Activated CD8-positive, alpha-beta memory T cell treated with anti-CD3 and anti-CD28 coated beads, Interleukin-2, amount 50 U/mL, for 1 hour (primary cell): ENCODE measurements around the gene CMTM2.
"Not testable (repeated sequence)": the region's sequence is repeated elsewhere in the genome, so short reads cannot be mapped to it uniquely, and the experiment has no call there.

Source experiments
- DNase-seq: peaks from one replicate; pipeline ENCODE4 v3.0.0-alpha.2; 2020; ENCODE audit errors: extremely low read depth

CMTM2 gene

DNA sequence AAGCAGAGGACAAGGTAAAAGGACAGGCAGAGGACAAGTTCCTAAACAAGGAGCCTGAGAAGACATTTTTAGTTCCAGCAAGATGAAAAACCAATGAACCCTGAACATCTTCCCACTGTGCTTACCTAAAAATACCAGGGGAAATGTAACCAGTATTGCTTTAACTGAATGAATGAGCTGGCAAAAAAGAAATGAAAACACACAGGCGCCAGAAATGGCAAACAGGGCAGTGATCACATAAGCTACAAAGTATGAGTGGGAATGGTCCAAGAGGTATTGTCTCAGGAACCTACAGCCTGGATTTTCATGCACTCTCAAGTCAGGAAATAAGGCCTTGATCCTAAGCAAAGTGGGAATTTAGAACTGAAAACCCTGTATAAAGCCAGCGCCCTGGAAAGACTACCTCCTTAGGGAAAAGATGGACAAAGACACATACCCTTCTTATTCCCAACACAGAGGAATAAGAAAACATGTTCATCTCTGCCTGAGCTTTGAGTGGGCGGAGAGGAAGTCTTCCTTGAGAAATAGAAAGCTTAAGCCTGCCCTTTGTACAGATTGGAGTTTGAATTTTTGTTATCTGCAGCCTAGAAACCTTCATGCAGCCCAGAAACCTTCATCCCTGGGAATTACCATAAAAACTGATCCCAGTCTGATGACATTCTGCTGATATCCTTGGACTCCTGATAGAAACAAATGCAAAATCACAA, 2.1 kb downstream of the CMTM2 start:
- DNase-seq: no peak

DNA sequence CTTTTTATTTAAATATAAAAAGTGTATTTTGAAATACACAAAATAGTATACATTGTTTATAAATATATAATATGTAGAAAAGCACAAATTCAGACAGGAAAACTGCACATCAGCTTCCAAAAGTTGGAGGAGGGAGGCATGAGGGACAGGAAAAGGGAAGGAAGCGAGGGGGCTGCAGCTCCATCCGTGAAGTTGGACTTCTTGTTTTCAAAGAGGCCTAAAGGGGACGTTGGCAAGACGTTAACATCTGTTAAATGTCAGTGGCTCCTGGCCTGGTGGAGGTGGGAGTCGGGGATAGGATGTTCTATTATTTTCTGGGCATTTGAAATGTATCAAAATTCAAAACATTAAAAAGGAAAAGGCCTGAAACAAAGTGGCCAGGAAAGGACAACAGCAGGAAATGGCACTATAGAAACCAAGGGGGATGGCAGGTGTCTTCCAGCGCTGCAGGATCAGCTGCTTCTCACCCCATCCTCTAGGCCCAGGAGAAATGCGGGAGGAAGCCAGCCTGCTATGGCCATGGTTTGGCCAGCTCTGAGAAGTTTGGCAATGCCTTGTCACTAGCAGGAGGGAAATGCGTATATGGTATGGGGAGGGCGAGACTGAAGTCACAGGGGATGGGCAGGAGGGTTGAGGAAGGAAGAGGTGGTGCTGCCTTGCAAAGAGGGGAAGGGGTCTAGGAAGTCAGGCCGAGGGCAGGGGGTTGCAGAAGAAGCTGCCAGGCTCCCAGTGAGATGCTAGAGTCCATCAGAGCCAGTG, 6.4 kb downstream of the CMTM2 start:
- DNase-seq: no peak

DNA sequence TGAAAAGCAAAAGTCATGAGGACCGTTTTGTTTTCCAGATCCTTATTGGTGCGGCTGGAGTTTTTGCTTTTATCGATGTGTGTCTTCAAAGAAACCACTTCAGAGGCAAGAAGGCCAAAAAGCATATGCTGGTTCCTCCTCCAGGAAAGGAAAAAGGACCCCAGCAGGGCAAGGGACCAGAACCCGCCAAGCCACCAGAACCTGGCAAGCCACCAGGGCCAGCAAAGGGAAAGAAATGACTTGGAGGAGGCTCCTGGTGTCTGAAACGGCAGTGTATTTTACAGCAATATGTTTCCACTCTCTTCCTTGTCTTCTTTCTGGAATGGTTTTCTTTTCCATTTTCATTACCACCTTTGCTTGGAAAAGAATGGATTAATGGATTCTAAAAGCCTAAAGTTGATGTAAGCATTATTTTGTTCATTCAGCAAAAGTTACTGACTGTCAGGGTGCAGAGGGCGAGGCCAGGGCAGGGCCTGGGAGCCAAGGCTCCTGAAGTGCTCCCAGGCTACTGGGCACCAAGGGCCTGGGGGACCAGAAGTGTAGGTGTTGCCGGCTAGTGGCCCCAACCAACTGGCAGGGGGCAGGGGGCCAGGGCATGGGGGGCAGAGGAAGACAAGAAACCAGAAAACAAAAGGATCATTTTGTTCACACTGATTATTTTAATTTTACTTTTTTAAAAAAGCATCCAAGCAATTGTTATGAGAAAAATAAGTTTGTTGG, 8.8 kb downstream of the CMTM2 start:
- no peak for DNase-seq

DNA sequence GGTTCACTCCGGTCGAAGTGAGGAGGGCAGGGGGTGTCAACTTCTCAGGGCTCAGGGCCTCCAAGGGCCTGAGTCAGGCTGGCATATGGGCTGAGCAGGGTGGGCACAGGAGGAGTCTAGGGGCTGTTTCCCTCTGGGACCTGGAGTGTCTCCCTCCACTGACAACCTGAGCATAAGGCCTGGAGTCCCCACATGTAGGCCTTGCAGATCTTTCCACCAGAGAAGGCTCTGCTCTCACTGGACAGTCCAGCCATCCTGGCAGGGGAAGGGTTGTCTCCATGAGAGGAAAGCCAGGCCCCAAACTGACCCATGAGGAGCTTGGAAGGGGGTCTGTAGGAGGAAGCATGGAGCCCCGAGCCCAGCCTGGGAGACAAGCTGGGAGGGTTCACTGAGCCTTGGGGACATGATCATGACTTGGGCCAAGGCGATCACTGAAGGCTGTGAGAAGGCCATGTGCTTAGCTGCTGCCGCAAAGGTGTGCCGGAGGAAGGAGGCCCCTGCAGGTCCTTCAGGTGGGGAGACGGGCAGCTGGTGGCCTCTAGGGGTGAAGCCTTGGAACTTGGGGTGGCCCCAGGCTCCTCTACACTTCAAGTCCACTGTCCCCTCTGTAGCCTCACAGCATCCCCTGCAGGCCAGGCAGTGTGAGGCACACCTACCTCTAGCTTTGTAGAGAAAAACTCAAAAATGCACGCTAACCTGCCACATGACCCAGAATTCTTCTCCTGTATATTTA, 9.9 kb downstream of the CMTM2 start:
- peak; percentile 34 for DNase-seq

DNA sequence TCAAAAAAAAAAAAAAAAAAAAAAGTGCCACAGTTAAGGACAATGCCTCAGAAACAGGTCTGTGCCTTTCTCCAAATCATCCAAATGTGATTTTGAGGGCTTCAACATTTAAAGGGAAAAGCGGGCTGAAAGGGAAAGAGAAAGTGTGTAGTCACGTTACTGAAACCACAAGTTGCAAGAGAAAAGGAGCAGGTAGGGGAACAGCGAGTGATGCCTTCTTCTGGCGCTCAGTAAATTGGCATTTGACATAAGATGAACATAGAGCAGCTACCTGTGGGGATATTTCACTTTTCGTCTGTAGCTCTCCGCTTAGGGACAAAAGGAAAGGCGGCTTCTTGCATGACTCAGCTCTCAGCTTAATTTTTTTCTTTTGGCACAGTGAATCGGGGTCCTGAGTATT, 11.1 kb downstream of the CMTM2 start:
- no peak for DNase-seq

DNA sequence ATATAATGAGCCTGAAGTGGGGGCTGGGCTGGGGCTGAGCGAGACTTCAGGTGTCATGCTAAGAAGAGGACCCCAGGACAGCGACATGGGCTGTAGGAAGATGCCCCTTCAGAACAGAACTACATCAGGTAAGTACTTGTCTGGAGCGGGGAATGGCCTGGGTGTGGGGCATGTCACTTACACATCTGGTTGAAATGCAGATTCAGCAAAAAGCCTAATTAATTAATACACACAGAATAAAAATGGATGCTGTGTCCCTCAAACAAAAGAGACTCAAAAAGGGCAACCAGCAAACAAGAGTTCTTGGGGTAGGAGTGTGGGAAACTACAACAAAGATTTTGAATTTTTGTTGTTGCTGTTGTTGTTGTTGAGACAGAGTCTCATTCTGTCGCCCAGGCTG, 11.8 kb downstream of the CMTM2 start:
- DNase-seq: no peak

DNA sequence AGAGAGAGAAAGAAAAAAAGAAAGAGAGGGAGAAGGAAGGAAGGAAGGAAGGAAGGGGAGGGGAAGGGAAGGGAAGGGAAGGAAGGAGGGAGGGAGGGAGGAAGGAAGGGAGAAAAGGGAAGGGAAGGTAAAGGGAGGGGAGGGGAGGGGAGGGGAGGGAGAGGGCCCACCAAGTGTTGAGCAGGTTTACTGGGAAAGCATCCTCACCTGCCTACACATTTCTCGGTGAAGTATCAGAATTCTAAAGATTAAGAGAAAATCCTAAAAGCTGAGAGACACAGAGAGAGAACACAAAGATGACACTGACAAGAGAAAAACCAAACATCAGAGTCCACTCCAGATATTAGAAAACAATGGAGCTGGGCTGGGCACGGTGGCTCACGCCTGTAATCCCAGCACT, 13.0 kb downstream of the CMTM2 start:
- DNase-seq: no peak

DNA sequence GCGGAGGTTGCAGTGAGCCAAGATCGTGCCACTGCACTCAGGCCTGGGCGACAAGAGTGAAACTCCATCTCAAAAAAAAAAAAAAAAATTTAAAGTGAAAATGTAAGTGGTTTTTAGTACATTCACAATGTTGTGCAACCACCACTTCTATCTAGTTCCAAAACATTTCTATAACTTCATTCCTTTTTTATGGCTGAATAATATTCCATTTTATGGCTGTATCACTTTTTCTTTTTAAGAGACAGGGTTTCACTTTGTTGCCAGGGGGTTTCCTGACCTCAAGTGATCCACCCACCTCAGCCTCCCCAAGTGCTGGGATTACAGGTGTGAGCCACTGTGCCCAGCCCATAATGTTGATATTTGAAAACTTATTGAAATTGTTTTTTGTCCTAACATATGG, 13.6 kb downstream of the CMTM2 start:
- no peak for DNase-seq

DNA sequence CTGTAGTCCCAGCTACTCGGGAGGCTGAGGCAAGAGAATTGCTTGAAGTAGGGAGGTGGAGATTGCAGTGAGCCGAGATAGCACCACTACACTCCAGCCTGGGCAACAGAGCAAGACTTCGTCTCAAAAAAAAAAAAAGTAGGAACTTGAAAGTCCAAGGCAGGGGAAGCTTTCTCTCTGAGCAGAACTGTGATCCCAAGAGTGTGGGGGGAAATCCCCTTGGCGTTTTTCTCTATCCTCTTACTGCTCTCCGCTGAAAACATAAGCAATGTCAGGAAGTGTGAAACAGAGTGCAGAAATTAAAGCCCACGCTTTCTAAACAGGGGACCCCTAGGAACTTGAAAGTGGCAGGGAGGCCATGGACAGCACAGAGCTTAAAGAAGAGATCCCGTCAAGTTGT, 15.5 kb downstream of the CMTM2 start:
- DNase-seq: no peak

DNA sequence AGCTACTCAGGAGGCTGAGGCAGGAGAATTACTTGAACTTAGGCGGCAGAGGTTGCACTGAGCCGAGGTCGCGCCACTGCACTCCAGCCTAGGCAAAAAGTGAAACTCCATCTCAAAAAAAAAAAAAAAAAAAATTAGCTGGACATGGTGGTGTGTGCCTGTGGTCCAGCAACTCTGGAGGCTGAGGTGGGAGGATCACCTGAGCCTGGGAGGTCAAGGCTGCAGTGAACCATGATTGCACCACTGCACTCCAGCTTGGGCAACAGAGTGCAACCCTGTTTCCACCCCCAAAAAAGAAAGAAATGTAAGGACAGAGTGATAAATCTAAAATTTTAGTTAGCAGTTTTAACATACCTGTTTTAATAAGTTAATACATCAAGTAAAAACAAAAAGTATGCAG, 17.3 kb downstream of the CMTM2 start:
- DNase-seq: not testable (repeated sequence)

DNA sequence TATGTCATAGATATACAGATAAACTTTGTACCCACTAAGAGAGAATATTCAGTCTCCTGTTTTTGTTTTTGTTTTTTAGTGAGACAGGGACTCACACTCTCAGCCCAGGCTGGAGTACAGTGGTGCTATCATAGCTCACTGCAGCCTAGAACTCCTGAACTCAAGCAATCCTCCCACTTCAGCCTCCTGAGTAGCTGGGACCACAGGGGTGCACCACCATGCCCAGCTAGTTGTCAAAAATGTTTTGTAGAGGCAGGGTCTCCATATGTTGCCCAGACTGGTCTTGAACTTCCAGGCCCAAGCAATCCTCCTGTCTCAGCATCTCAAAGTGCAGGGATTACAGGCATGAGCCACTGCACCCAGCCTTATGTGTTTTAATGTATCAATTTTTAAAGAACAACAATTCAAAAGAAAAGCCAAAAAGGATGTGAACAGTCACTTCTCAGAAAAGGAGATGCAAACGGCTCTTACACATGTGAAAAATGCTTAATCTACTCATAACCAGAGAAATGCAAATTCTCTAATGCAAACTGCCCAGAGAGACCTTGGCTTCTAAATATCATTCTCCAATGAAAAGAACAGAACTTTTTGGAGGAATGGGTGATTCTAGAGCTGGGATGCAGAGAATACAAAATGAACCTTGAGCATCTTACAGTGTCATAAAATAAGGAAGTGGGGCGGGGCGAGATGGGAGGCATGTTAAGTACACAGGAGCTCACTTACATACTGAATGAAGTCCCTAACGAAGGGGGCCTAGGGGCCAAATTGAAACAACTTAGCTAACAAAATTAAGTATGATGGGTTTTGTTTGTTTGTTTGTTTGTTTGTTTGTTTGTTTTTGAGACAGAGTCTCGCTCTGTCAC, 18.0 kb downstream of the CMTM2 start:
- no peak for DNase-seq

DNA sequence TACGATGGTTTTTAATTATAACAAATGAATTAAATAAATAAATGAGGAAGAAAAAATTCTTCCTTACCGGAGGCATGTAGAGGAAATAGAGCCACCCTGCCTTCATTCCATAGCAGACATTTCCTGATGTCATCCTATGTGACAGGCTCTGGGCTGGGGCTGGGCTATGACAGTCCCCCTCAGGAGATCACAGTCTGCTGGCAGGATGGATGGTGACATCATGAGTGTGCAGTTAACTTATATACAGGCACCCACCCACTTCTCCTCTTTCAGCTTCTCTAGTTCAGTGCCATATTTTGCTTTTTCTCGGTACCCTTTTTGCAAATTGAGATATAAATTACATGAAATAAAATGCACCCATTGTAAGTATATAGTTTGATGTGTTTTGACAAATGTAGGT, 18.8 kb downstream of the CMTM2 start:
- no peak for DNase-seq

DNA sequence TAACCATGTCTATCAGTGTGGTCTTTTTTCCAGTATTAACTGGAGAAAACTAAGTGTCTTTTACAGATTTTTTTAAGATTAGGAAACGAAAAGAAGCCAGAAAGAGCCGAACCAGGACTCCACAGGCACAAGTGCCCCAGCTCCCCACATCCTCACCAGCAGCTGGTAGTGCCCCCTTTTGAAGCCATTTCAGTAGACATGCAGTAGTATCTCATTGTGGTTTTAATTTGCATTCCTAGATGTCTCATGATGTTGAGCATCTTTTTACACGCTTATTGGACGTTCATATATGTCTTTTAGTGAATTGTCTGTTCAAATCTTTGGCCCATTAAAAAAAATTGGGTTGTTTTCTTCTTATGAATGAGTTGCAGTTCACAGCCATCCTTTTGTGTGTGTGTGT, 20.5 kb downstream of the CMTM2 start:
- DNase-seq: no peak

DNA sequence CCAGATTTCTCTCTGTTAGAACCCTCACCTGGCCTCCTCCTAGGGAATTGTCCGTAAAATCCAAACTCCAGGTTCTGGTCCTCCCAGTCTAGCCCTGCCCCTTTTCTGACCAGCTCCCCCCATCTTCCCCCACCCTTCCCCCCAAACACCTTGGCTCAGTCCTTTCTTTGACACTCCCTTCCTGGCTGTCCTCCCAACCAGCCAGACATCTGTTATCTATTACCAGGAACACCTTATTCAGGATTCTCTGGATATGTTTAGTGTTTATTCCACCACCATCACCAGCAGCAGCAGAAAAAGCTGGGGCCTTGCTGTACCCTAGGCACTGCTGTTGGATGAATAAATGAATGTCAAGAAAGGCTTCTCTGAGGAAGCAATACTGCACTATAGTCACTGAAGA, 21.2 kb downstream of the CMTM2 start:
- no peak for DNase-seq

DNA sequence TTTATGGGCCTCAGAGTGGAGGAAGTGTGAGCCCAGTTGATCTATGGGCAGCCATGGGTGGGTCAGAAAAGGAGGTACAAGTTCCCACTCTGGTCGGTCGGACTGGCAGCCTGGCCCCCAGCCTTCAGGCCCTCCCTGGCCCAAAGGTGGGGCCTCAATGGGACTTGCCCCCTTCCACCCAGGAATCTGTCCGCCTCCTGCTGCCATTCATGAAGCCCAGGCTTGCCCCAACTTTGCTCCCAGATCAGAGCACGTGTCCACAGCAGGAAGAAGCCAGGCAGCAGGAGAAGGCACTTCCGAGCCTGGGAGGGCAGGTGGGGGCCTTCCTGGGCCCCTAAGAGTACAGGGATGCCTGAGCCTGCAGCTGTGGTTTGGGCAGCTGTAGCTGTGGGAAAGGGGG, 22.2 kb downstream of the CMTM2 start:
- DNase-seq: no peak

DNA sequence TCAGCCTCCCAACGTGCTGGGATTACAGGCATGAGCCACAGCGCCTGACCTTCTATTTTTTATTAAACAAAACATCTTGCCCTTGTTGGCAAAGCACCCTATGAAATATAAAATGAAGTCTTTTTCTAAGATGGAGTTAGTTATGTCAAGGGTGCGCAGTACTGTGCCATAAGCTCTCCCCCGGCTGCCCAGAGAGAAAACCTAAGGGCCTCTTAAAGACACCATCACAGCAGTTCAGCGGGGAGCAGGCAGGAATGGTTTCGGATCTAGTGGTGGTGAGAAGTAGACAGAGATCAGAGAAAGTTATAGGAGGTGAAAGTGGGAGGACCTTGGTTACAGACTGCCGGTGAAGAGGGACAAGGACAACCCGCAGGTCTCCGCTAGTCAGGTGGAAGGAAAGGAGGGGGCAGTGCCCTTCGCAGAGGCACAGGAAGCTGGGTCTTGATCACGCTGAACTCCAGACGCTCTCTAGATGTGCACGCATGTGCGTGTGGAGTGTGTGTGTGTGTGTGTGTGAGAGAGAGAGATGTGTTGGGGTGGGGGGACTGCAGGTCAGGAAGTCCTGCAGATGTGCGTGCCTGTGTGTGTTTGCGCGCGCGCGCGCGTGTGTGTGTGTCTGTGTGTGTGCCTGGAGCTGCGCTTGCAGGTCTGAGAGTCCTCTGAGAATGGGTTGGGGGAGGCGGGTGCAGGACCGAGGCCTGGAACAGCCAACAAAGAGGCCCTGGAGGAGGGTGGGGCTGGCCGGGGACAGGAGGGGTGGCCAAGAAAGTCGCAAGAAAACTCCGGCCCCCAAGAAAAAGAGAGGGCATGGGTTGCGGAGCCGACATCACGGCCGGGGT, 24.5 kb downstream of the CMTM2 start:
- no peak for DNase-seq

DNA sequence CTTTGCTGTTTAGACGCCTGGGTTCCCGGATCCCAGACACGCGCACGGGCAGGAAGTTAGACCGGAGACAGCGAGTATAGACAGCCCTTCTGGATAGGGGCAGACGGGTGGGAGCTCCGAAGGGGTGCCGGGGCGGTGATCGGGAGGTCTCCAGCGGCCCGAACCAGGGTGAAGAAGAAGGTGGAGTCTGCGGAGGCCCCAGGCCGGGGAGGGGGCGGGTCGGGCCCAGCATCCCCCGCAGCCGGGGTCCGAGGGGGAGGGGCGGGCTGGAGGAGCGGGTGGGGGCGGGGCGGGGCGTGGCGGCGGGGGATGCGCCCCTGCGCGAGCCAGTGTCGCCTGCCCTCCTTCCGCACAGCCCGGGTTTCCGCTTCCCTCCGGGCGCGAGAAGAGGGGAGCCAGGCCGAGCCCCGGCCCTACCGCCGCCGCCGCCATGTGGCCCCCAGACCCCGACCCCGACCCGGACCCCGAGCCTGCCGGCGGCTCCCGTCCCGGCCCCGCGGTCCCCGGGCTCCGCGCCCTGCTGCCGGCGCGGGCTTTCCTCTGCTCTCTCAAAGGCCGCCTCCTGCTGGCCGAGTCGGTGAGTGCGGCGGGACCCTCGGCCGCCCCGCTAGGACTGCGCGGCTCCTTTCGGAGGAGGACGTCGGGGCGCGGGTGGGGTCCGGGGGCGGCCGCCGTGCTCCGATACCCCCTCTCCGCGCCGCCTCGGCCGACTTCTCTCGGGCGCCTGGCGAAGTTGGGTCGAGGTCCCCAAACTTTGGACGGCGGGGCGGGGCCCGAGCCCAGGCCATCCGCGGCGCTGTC, 25.3 kb downstream of the CMTM2 start, which contains the start of gene CMTM3:
Gene CMTM3 (plus strand): TSS at position 329 of the 801 bp plus-strand sequence. CDS start 102 bp downstream, at position 431.
- DNase-seq: no peak

DNA sequence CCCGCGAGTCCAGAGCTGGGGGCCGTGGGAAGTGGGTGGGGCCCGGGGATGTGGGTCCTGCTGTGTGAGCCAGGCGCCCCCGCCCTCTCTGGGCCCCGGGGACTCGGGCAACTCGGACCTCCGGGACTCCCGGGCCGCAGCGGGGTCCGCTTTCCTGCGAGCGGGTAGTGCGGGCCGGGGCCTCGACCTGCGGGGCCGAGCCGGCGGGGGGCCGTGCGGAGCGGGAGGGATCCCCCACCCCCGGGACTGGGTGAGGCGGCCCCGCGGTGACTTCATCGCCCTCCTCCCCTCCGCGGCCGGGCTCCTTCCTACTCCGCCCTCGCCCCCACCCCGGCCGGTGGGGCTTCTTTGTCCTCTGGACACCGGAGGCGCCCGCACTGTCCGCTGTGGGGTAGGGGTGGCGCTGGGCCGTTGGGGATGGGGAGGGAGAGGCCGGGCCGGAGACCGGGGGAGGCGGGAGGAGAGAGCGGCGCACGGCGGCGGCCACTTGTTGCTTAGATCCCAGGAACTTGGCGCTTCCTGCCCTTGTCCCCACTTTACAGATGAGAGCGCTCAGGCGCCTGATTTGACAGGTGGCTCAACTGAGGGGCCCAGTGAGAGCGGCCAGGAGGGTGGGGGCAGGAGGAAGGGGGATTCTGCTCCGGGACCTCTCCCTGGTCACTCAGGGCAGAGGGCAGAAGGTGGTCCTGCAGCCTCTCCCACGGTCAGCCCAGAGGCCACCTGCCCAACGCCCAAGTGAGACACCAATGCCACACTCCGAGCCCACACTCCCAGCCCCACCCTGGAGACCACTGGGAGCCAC, 26.1 kb downstream of the CMTM2 start:
- no peak for DNase-seq
